ENCODE results near the gene IFT25.
"Not testable (repeated sequence)": the region's sequence is repeated elsewhere in the genome, so short reads cannot be mapped to it uniquely, and the experiment has no call there.

The IFT25 gene

DNA sequence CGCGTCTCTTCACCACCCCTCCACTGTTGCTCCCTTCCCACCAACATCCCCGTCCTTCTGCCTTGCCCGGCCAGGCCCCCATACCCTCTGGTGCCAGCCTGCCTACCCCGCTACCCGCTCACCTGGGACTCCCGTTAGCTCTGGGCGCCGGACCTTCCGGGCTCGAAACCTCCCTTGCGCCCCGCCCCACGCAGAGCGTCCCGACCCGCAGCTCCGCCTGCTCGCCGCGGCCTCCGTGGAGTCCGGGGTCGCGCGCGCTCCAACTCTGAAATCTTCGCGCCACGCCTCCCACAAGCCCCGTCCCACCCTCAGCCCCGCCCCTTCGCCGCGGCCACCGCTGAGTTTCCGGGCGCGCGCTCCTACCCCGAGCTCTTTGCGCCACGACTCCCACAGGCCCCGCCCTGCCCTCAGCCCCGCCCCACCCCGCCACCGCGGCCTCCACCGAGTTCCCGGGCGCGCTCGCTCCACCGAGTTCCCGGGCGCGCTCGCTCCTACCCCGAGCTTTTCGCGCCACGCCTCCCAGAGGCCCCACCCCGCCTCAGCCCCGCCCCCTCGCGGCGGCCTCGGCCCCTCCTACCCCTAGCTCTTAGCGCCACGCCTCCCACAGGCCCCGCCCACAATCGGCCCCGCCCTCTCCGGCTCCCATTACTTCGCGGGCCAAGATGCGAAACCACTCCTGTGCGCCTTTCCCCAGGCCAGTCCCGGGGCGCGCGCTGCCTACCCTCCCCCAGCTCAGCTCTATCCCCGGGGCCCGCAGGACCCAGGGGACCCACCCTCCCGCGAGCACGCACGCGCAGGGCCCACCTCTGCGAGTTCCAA is at the start of gene IFT25:
TSS of gene IFT25 (minus strand) at position 267 of the 819 bp plus-strand sequence. CDS start 5,617 bp downstream, outside the sequence.
- Histone ChIP-seq H3K9ac (ENCODE audit: low read depth, low read length, poor library complexity, severe bottlenecking) (peak within 1 kb of the TSS; percentile 84), H3F3A (ENCODE audit: low read depth) (peaks cover 4% of the 10 kb centered on the region; the same call in 1 of the 2 replicates), H2AFZ (ENCODE audit: low read length) (peak within 1 kb of the TSS; percentile 94)

GRCh38 chr1:53994516-53994915 is 49.0 kb upstream of the IFT25 start:
- not testable (repeated sequence) for H3K27me3 ChIP-seq (ENCODE audit: insufficient read depth, low read length, poor library complexity, severe bottlenecking); H3K36me3 ChIP-seq (ENCODE audit: insufficient read depth, low read length); H4K20me1 ChIP-seq (ENCODE audit: insufficient read depth, low read length, poor library complexity, severe bottlenecking); H3K9me3 ChIP-seq (ENCODE audit: insufficient read depth, low read depth, low read length); H3K9me2 ChIP-seq (replicated peaks; ENCODE audit: low read depth, low read length); H3K4me3 ChIP-seq (ENCODE audit: low read length, poor library complexity, severe bottlenecking); H3K4me2 ChIP-seq (ENCODE audit: low read depth, low read length, poor library complexity, severe bottlenecking); H3K79me2 ChIP-seq (ENCODE audit: insufficient read depth, low read length); H3K4me1 ChIP-seq (ENCODE audit: insufficient read depth, low read length, poor library complexity, severe bottlenecking); H2AFZ ChIP-seq (ENCODE audit: low read length); H3F3A ChIP-seq (ENCODE audit: low read depth); H3K9ac ChIP-seq (ENCODE audit: low read depth, low read length, poor library complexity, severe bottlenecking)

More for the DNA sequence above, at the start of gene IFT25:
- Histone ChIP-seq H3K9me2 (replicated peaks; ENCODE audit: low read depth, low read length) (no peaks in the 10 kb centered on the region), H3K4me2 (ENCODE audit: low read depth, low read length, poor library complexity, severe bottlenecking) (peak within 1 kb of the TSS; percentile 93), H3K4me3 (ENCODE audit: low read length, poor library complexity, severe bottlenecking) (peak within 1 kb of the TSS; percentile 90), H3K79me2 (ENCODE audit: insufficient read depth, low read length) (peaks cover 75% of the 10 kb centered on the region), H3K9me3 (ENCODE audit: insufficient read depth, low read depth, low read length) (no peaks in the 10 kb centered on the region), H3K27me3 (ENCODE audit: insufficient read depth, low read length, poor library complexity, severe bottlenecking) (no peaks in the 10 kb centered on the region), H3K36me3 (ENCODE audit: insufficient read depth, low read length) (no peaks in the 10 kb centered on the region), H3K4me1 (ENCODE audit: insufficient read depth, low read length, poor library complexity, severe bottlenecking) (peaks cover 61% of the 10 kb centered on the region), H4K20me1 (ENCODE audit: insufficient read depth, low read length, poor library complexity, severe bottlenecking) (peaks cover 7% of the 10 kb centered on the region)
- TF ChIP-seq, protein P1, sequence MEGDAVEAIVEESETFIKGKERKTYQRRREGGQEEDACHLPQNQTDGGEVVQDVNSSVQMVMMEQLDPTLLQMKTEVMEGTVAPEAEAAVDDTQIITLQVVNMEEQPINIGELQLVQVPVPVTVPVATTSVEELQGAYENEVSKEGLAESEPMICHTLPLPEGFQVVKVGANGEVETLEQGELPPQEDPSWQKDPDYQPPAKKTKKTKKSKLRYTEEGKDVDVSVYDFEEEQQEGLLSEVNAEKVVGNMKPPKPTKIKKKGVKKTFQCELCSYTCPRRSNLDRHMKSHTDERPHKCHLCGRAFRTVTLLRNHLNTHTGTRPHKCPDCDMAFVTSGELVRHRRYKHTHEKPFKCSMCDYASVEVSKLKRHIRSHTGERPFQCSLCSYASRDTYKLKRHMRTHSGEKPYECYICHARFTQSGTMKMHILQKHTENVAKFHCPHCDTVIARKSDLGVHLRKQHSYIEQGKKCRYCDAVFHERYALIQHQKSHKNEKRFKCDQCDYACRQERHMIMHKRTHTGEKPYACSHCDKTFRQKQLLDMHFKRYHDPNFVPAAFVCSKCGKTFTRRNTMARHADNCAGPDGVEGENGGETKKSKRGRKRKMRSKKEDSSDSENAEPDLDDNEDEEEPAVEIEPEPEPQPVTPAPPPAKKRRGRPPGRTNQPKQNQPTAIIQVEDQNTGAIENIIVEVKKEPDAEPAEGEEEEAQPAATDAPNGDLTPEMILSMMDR (conservative IDR thresholded peaks at IDR 0.05; ENCODE audit: low read length): no peak
- no peak for TF ChIP-seq EZH2phosphoT487 (IDR thresholded peaks at IDR 0.05; ENCODE audit: borderline replicate concordance)

- no peaks in the 10 kb centered on the region for H4K20me1 ChIP-seq (ENCODE audit: insufficient read depth, low read length, poor library complexity, severe bottlenecking)
- H3K36me3 ChIP-seq (ENCODE audit: insufficient read depth, low read length): no peaks in the 10 kb centered on the region
- no peaks in the 10 kb centered on the region for H3K9me2 ChIP-seq (replicated peaks; ENCODE audit: low read depth, low read length)
- no peaks in the 10 kb centered on the region for H3K27me3 ChIP-seq (ENCODE audit: insufficient read depth, low read length, poor library complexity, severe bottlenecking)
- H3K4me1 ChIP-seq (ENCODE audit: insufficient read depth, low read length, poor library complexity, severe bottlenecking): no peaks in the 10 kb centered on the region
- no peaks in the 10 kb centered on the region for H3K79me2 ChIP-seq (ENCODE audit: insufficient read depth, low read length)
- H3K9ac ChIP-seq (ENCODE audit: low read depth, low read length, poor library complexity, severe bottlenecking): no peak overlapping the region
- no peak overlapping the region for H2AFZ ChIP-seq (ENCODE audit: low read length)
- H3K9me3 ChIP-seq (ENCODE audit: insufficient read depth, low read depth, low read length): no peaks in the 10 kb centered on the region
- H3K4me3 ChIP-seq (ENCODE audit: low read length, poor library complexity, severe bottlenecking): no peak overlapping the region
- no peak overlapping the region for H3K4me2 ChIP-seq (ENCODE audit: low read depth, low read length, poor library complexity, severe bottlenecking)
- H3F3A ChIP-seq (ENCODE audit: low read depth): no peaks in the 10 kb centered on the region
- no peak for TF ChIP-seq EZH2phosphoT487 (IDR thresholded peaks at IDR 0.05; ENCODE audit: borderline replicate concordance)
- TF ChIP-seq, protein P1 (conservative IDR thresholded peaks at IDR 0.05; ENCODE audit: low read length): 0 out of 2 replicates have a peak, but pooled peaks have one; percentile 20
Observed at GRCh38 chr1:53992085-53992874, 46.8 kb upstream of the IFT25 start.
